Middle frontal gyrus (tissue), 1 donor: ENCODE results near the gene CDK16.
"Not testable (repeated sequence)": the region's sequence is repeated elsewhere in the genome, so short reads cannot be mapped to it uniquely, and the experiment has no call there.

Experiments
- DNase-seq: peaks from one replicate; pipeline ENCODE4 v3.0.0-alpha.2; 2015; ENCODE audit warnings: low spot score; ENCODE audit errors: extremely low spot score

Gene CDK16

GRCh38 chrX:47247206-47247998 lies 28.9 kb downstream of the CDK16 start:
- DNase-seq = no peak

- no peak for DNase-seq
Measured at GRCh38 chrX:47247999-47248320, 29.5 kb downstream of the CDK16 start.

GRCh38 chrX:47248576-47248975 lies 30.1 kb downstream of the CDK16 start:
- DNase-seq = no peak

- no peak for DNase-seq
Measured at GRCh38 chrX:47250017-47250347, 31.5 kb downstream of the CDK16 start.

GRCh38 chrX:47257620-47258019 lies 39.1 kb downstream of the CDK16 start:
- not testable (repeated sequence) for DNase-seq

DNA sequence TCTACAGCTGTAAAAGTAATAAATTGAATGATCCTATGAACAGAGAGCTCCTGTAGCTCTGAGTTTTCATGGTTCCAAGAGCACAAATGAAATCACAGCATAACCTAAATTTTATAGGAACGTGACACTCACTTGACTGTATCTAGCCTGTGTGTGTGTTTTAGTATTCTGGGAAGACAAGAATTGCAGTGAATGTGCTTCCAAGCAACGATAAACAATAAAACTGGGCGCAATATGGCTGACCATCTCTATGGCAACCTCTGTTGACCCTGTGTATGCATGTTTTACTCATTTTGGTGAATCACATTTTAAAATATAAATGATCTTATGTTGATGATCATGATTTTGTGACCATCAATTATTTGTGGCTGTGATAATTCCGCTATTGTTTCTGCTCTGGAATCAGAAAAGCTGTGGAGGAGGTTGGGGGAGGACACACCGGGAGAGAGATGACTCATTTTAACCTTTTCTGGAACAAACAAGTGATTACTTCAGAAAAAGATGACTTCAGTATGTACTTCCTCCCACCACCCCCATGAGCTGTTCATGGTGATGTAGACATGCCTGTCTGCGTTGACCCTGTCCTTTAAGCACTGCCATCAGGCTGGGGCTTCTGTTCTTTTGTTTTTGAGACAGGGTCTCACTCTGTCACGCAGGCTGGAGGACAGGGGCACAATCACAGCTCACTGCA lies 46.1 kb downstream of the CDK16 start:
- no peak for DNase-seq

DNA sequence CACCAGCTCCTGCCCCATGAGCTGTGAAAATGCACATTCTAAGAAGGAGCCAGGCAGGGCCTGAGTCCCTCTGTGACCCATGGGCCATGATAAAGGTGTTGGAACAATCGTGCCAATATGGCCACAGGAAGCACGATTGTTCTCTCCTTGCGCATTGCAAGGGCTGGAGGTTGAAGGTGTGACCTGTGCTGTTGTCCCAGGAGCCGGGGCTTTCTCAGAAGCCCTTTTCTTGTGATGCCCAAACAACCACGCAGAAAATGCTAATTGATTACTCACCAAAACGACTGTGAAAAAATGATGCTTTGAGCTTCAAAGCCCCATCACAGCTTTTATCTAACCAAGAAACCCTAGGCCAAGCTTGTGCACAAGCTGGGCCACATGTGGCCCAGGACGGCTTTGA lies 48.2 kb downstream of the CDK16 start:
- no peak for DNase-seq

- no peak for DNase-seq
Measured at GRCh38 chrX:47272013-47272408, 53.5 kb downstream of the CDK16 start.

DNA sequence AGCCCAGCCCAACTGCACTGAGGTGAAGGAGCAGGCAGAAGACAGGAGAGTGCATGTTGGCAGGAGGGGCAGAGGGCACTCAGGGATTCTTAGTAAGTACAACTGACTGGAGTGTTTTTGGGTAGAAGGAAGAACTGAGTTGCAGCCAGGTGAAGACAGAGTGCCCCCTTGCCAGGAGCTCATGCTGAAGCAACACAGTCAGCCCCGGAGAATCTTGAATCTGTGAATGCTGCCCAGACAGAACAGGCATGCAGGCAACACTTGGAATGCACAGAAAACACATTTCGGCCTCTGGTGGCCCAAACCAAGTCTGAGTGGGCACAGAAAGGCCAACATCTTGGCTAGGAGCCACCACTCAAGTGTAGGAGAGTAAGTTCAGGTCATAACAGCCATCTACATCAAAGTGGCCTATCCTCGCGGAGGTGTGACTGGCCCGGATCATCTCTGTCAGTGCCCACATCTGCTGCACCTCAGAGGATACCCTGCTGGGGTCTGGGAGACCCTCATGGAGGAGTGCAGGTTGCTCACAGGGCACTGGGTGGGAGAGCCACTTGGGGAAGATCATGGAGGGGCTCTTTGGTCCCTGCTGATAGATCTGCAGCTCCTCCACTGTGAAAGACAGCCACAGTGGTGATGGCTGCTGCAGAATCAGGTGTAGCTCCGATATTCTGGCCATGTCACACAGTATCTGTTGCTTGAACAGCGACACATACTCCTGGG lies 54.7 kb downstream of the CDK16 start:
- DNase-seq = no peak

DNA sequence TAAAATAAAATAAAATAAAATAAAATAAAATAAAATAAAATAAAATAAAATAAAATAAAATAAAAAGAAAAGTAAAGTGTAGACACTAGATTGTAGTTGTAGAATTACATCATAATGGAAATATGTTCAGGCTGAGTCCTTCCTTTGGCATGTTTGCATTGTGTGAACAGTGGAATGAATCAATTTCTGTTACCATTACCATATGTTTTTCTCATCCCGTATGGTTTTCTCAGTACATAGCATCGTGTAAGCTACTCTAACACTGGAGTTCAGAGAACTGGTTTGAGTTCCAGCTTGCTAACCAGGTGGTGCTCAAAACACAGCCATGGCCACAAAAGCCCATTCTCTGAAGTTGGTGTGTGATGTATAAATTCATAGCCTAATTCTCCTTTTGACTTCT lies 60.2 kb downstream of the CDK16 start:
- DNase-seq = no peak
